Esophagus squamous epithelium (tissue), 5 donors: ENCODE results near the gene MFSD1. TPM values are rescaled to one million over a fixed set of nuclear protein-coding genes. Genes with fewer than 3 reads are reported as not detected.
"Not testable (repeated sequence)": the region's sequence is repeated elsewhere in the genome, so short reads cannot be mapped to it uniquely, and the experiment has no call there.

ENCODE experiments used
- DNase-seq: peaks from one replicate; lab custom pipeline; 2025; lab: John Stamatoyannopoulos, UW
- H3K27ac ChIP-seq, 4 donors: fragments of 200-600 bp; sonication (generic); one replicate each; pipeline ENCODE4 v1.5.1; 2016 to 2019; ENCODE audit warnings: mild to moderate bottlenecking in 1 of 4
- H3K27me3 ChIP-seq, 4 donors: fragments of 200-600 bp; sonication (generic); 1 replicate in 3 of 4; 2 replicates in 1 of 4; pipeline versions ENCODE4 v1.5.1 to v1.6.0; 2017 to 2021; ENCODE audit warnings: antibody characterized with exemption in 1 of 4
- H3K36me3 ChIP-seq, 3 donors: fragments of 200-600 bp; sonication (generic); one replicate each; pipeline ENCODE4 v1.5.1; 2016 to 2019
- H3K4me1 ChIP-seq, 3 donors: fragments of 200-600 bp; sonication (generic); one replicate each; pipeline ENCODE4 v1.5.1; 2017 to 2019
- H3K4me3 ChIP-seq, 4 donors: fragments of 200-600 bp; sonication (generic); 1 replicate in 3 of 4; 2 replicates in 1 of 4; pipeline ENCODE4 v1.5.1; 2016 to 2019; ENCODE audit warnings: mild to moderate bottlenecking in 2 of 4, moderate library complexity in 1 of 4
- H3K9me3 ChIP-seq, 3 donors: fragments of 200-600 bp; sonication (generic); one replicate each; pipeline ENCODE4 v1.5.1; 2016 to 2019
- POLR2A ChIP-seq, 4 donors: fragments of 450-650 bp; IDR thresholded peaks; one replicate each; pipeline ENCODE4 v1.6.1; 2017; ENCODE audit warnings: antibody characterized with exemption in 4 of 4, mild to moderate bottlenecking in 4 of 4, moderate library complexity in 3 of 4
- WGBS, 2 donors: methylation state at CpG; one replicate each; pipeline ENCODE4 v1.1.5; 2018; 5-methylcytosine and 5-hydroxymethylcytosine counted together
- intact Hi-C: fragments of 100-400 bp; cut with DNase I; formaldehyde crosslinking; loops from one replicate; pipeline ENCODE4 v1.15.0; 2022
- total RNA-seq, 4 donors: library from RNA; depleted of rRNA; stranded (reverse); fragments of >200 nt; gene quantifications; one replicate each; pipeline ENCODE4 v1.1.0, GENCODE V29; 2016
- TF ChIP-seq, protein P1 (sequence below), 6 experiments: fragments of 450-650 bp in 4 of 6; fragments of 200-600 bp in 2 of 6; sonication (generic) in 2 of 6; IDR thresholded peaks; one replicate each; pipeline ENCODE4 v1.5.1; 2016 to 2019; ENCODE audit warnings: antibody characterized with exemption in 6 of 6, mild to moderate bottlenecking in 4 of 6, moderate library complexity in 4 of 6
- donor health status: DM: yes; HTN: yes; CAD: no.

Gene MFSD1
- total RNA-seq, 4 donors from 2014 or later = 72.7 to 108 (median 98.2) TPM

DNA sequence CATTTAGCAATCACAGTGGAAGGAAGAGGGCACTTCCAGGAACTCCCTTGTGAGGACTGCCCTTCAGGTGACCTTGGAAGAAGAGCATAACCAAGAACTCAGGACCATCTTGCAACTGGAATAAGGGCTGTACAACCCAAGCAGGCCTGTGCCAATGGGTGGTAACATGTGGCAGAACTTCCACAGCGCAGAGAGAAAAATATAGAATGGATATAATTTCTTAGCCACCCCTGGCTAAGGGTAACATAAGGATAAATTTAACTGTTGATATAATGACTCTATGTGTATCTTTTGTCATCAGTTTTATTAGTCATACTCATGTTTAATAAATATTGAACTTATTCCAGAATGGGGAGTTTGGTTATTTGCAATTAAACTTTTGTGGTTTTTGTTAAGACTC, 13.4 kb upstream of the MFSD1 start:
- Histone ChIP-seq H3K9me3 (no peaks in the 10 kb centered on the region), H3K4me1 (peaks cover 0 to 9% (median 7%) of the 10 kb centered on the region in 3 donors), H3K4me3 (no peak overlapping the region), H3K36me3 (no peaks in the 10 kb centered on the region), H3K27ac (no peak overlapping the region), H3K27me3 (no peaks in the 10 kb centered on the region)
- WGBS, 2 donors = 100% methylated on average over 1 of the region's 1 CpG
- no peak for TF ChIP-seq POLR2A (IDR thresholded peaks at IDR 0.05)
- TF ChIP-seq, protein P1, sequence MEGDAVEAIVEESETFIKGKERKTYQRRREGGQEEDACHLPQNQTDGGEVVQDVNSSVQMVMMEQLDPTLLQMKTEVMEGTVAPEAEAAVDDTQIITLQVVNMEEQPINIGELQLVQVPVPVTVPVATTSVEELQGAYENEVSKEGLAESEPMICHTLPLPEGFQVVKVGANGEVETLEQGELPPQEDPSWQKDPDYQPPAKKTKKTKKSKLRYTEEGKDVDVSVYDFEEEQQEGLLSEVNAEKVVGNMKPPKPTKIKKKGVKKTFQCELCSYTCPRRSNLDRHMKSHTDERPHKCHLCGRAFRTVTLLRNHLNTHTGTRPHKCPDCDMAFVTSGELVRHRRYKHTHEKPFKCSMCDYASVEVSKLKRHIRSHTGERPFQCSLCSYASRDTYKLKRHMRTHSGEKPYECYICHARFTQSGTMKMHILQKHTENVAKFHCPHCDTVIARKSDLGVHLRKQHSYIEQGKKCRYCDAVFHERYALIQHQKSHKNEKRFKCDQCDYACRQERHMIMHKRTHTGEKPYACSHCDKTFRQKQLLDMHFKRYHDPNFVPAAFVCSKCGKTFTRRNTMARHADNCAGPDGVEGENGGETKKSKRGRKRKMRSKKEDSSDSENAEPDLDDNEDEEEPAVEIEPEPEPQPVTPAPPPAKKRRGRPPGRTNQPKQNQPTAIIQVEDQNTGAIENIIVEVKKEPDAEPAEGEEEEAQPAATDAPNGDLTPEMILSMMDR (IDR thresholded peaks at IDR 0.05) = no peak
- no peak for DNase-seq
- intact Hi-C loops = loop anchor here (10.0 kb wide), 1 partner anchor 124 kb away; no protein-coding TSS in a partner anchor

DNA sequence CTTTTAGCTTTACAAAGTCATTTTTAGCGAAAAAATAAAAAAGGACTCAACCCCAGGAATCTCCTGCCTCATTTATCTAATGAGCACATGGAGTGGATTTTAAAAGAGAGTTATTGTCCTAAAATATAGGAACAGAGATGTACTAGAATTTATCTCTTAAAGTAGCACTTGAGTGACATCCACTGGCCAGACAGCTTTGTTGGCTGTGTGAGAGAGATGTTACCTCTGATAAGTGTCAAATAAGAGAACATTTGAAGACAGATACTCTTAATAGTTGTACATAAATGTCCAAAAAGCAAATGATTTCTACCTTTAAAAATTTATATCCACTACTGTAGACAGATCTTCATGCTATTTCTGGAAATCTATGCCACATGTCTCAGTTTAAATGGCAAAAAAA, 12.3 kb upstream of the MFSD1 start:
- WGBS, 2 donors = 85 to 91% methylated on average over 1 of the region's 1 CpG
- DNase-seq = no peak
- Histone ChIP-seq H3K36me3 (no peaks in the 10 kb centered on the region), H3K4me3 (no peak overlapping the region), H3K9me3 (peaks cover 0 to 2% (median 0%) of the 10 kb centered on the region in 3 donors), H3K4me1 (peaks cover 0 to 12% (median 7%) of the 10 kb centered on the region in 3 donors), H3K27ac (no peak overlapping the region), H3K27me3 (no peaks in the 10 kb centered on the region)
- intact Hi-C loops = loop anchor here (10.0 kb wide), 1 partner anchor 125 kb away; no protein-coding TSS in a partner anchor
- TF ChIP-seq, protein P1 (IDR thresholded peaks at IDR 0.05) = peak in 2 of 6 experiments; percentile 12 to 43
- no peak for TF ChIP-seq POLR2A (IDR thresholded peaks at IDR 0.05)

DNA sequence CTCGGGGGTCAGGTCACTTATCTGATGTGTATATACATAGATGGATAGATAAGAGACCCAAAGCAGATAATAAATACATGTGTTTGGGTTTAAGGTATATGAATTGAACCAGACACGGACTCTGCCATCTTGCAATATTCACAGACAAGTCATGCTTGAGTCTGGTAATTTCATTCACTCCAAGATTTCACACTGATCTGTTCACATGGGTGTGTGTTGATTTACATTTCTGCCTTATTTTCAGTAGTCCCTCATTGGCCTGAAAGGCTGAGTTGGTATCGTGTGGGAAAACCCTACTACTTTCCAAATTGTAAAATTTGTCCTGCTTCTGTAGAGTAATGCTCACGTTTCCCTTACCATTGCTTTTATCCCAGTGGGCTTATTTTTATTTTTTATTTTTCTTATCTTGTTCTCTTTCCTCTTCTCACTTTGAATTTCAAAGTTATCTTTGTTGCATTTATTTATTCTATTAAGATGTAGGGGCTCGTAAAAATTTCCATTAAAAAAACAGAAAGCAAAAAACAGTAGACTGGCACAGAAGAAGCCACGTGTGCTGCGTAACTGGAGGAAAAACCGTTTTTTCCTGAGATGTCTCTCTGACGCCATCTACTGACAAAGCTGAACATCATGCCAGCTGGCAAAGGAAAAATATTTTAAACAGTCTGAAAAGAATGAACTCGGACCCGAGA, 10.8 kb upstream of the MFSD1 start:
- 11 to 13% methylated on average over 11 of the region's 11 CpGs for WGBS, 2 donors
- DNase-seq = no peak
- Histone ChIP-seq H3K9me3 (peaks cover 0 to 5% (median 0%) of the 10 kb centered on the region in 3 donors), H3K4me1 (peaks cover 0 to 14% (median 7%) of the 10 kb centered on the region in 3 donors), H3K27ac (no peak overlapping the region), H3K36me3 (no peaks in the 10 kb centered on the region), H3K4me3 (peak overlapping the region in 2 of 4 donors; percentile 20 to 40), H3K27me3 (no peaks in the 10 kb centered on the region)
- TF ChIP-seq, protein P1 (IDR thresholded peaks at IDR 0.05) = peak; percentile 57 to 82 (median 69)
- TF ChIP-seq POLR2A (IDR thresholded peaks at IDR 0.05) = no peak
- intact Hi-C loops = loop anchor here (5.0 kb wide), 1 partner anchor 64 kb away; no protein-coding TSS in a partner anchor

DNA sequence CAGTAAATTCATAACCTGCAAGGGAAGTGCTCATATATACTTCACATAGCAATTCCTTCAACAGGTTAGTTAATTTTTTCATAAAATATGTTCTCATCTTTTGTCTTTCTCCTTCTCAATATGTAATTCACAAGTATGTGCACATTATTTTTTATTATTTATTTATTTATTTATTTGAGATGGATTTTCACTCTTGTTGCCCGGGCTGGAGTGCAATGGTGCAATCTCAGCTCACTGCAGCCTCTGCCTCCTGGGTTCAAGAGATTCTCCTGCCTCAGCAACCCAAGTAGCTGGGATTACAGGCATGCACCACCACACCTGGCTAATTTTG, 10.3 kb upstream of the MFSD1 start:
- H3K4me3 ChIP-seq, H3K27me3 ChIP-seq, H3K9me3 ChIP-seq, DNase-seq, H3K36me3 ChIP-seq, H3K27ac ChIP-seq: not testable (repeated sequence)
- H3K4me1 ChIP-seq = peaks cover 0 to 14% (median 7%) of the 10 kb centered on the region in 3 donors
- 0% methylated on average over 1 of the region's 1 CpG for WGBS, 2 donors
- intact Hi-C loops = loop anchor here (5.0 kb wide), 1 partner anchor 64 kb away; no protein-coding TSS in a partner anchor

DNA sequence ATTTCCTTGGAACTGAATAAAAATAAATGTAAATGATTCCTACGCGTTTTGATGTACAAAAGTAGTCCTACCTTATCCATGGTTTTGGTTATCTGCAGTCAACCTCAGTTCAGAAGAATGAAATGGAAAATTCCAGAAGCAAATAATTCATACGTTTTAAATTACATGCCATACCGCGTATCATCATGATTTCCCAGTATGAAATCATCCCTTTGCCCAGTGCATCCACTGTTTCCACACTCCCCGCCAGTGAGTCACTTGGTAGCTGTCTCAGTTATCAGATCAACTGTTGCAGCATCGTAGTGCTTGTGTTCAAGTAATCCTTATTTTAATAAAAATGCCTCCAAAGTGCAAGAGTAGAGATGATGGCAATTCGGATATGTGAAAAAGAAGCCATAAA, 9.1 kb upstream of the MFSD1 start:
- intact Hi-C loops = loop anchor here (5.0 kb wide), 1 partner anchor 65 kb away; no protein-coding TSS in a partner anchor
- H3K4me1 ChIP-seq = peaks cover 0 to 14% (median 7%) of the 10 kb centered on the region in 3 donors
- no peak overlapping the region for H3K27ac ChIP-seq
- no peaks in the 10 kb centered on the region for H3K27me3 ChIP-seq
- H3K9me3 ChIP-seq = peaks cover 0 to 5% (median 0%) of the 10 kb centered on the region in 3 donors
- WGBS, 2 donors = 59 to 70% methylated on average over 8 of the region's 8 CpGs
- no peak for DNase-seq
- TF ChIP-seq, protein P1 (IDR thresholded peaks at IDR 0.05) = no peak
- TF ChIP-seq POLR2A (IDR thresholded peaks at IDR 0.05) = no peak
- no peak overlapping the region for H3K4me3 ChIP-seq
- no peaks in the 10 kb centered on the region for H3K36me3 ChIP-seq
